GM23338 (cell line): ENCODE measurements around the gene ZNF780B. TPM values are rescaled to one million over a fixed set of nuclear protein-coding genes. Genes with fewer than 3 reads are reported as not detected.

Experiments
- ATAC-seq: fragments of 200-7000 bp; cut with Tn5 transposase; 3 replicates; pipeline ENCODE4 v1.9.1; 2020
- DNase-seq: peaks from one replicate; pipeline ENCODE4 v3.0.0-alpha.2; 2015; ENCODE audit warnings: low spot score
- H2AFZ ChIP-seq: fragments of 200-600 bp; sonication (generic); 2 replicates; pipeline ENCODE4 v1.8.0; 2016; ENCODE audit warnings: antibody characterized with exemption, mild to moderate bottlenecking, moderate library complexity
- H3F3A ChIP-seq: fragments of 200-600 bp; sonication (generic); replicated peaks from 2 replicates; pipeline ENCODE4 v1.8.0; 2017; ENCODE audit warnings: antibody characterized with exemption, mixed run types, low read depth
- H3K27ac ChIP-seq: fragments of 200-600 bp; sonication (generic); 2 replicates; pipeline ENCODE4 v1.6.1; 2016; ENCODE audit warnings: low read depth
- H3K27me3 ChIP-seq: fragments of 200-600 bp; sonication (generic); 2 replicates; pipeline ENCODE4 v1.8.0; 2016; ENCODE audit warnings: mild to moderate bottlenecking, mixed run types, moderate library complexity; ENCODE audit not compliant: insufficient read depth
- H3K36me3 ChIP-seq: fragments of 200-600 bp; sonication (generic); 2 replicates; pipeline ENCODE4 v1.8.0; 2016; ENCODE audit warnings: mild to moderate bottlenecking; ENCODE audit not compliant: insufficient read depth
- H3K4me1 ChIP-seq: fragments of 200-600 bp; sonication (generic); 2 replicates; pipeline ENCODE4 v1.8.0; 2016; ENCODE audit warnings: mild to moderate bottlenecking, moderate library complexity; ENCODE audit not compliant: insufficient read depth
- H3K4me2 ChIP-seq: fragments of 200-600 bp; sonication (generic); 2 replicates; pipeline ENCODE4 v1.7.1; 2017; ENCODE audit warnings: mixed run types
- H3K4me3 ChIP-seq: fragments of 200-600 bp; sonication (generic); 2 replicates; pipeline ENCODE4 v1.6.1; 2016; ENCODE audit warnings: mixed run types
- H3K79me2 ChIP-seq: fragments of 200-600 bp; sonication (generic); replicated peaks from 2 replicates; pipeline ENCODE4 v1.8.0; 2017; ENCODE audit warnings: mild to moderate bottlenecking; ENCODE audit not compliant: insufficient read depth
- H3K9me2 ChIP-seq: fragments of 200-600 bp; sonication (generic); 2 replicates; pipeline ENCODE4 v1.8.0; 2017; ENCODE audit not compliant: insufficient read depth
- H4K20me1 ChIP-seq: fragments of 200-600 bp; sonication (generic); replicated peaks from 2 replicates; pipeline ENCODE4 v1.8.0; 2017; ENCODE audit warnings: mild to moderate bottlenecking; ENCODE audit not compliant: insufficient read depth
- H3K27ac Mint-ChIP-seq: 2 replicates; pipeline ENCODE4 v1.8.0; 2020; ENCODE audit warnings: inconsistent platforms, mild to moderate bottlenecking, moderate library complexity, mixed read lengths
- H3K27me3 Mint-ChIP-seq: 3 replicates; pipeline ENCODE4 v1.8.0; 2022; ENCODE audit warnings: low read depth, mild to moderate bottlenecking, moderate library complexity, mixed read lengths, inconsistent platforms; ENCODE audit not compliant: insufficient read depth, poor library complexity
- H3K36me3 Mint-ChIP-seq: 3 replicates; pipeline ENCODE4 v1.8.0; 2021; ENCODE audit warnings: low read depth, mild to moderate bottlenecking, inconsistent platforms, moderate library complexity, mixed read lengths
- H3K4me1 Mint-ChIP-seq: 3 replicates; pipeline ENCODE4 v1.8.0; 2020; ENCODE audit warnings: mild to moderate bottlenecking, inconsistent platforms, mixed read lengths
- H3K4me3 Mint-ChIP-seq: 3 replicates; pipeline ENCODE4 v1.8.0; 2021; ENCODE audit warnings: moderate library complexity, mild to moderate bottlenecking, inconsistent platforms, mixed read lengths
- H3K9me3 Mint-ChIP-seq: 3 replicates; pipeline ENCODE4 v1.8.0; 2020; ENCODE audit warnings: moderate library complexity, mild to moderate bottlenecking, inconsistent platforms, mixed read lengths
- CREB1 ChIP-seq: fragments of 250-450 bp; sonication (Bioruptor Pico); IDR thresholded peaks from 2 replicates; pipeline ENCODE4 v1.5.0; 2020; ENCODE audit warnings: low read depth, mild to moderate bottlenecking, moderate library complexity
- CTCF ChIP-seq, 2 experiments: fragments of 200-600 bp in 1 of 2; sonication (generic) in 1 of 2; conservative IDR thresholded peaks; 2 replicates each; pipeline versions ENCODE4 v1.5.1 to v1.6.1; 2016 to 2017; ENCODE audit warnings: antibody characterized with exemption in 2 of 2, low read depth in 2 of 2, mild to moderate bottlenecking in 2 of 2, moderate library complexity in 1 of 2
- EZH2phosphoT487 ChIP-seq: fragments of 200-600 bp; sonication (generic); IDR thresholded peaks from one replicate; pipeline ENCODE4 v1.8.1; 2018; ENCODE audit warnings: antibody characterized with exemption; ENCODE audit not compliant: unreplicated experiment
- JUNB ChIP-seq: IDR thresholded peaks from one replicate; pipeline ENCODE4 v1.6.1; 2016; ENCODE audit warnings: antibody characterized with exemption; ENCODE audit not compliant: unreplicated experiment
- POLR2AphosphoS5 ChIP-seq: IDR thresholded peaks from 2 replicates; pipeline ENCODE4 v1.6.1; 2016; ENCODE audit warnings: antibody characterized with exemption, low read depth
- REST ChIP-seq: IDR thresholded peaks from one replicate; pipeline ENCODE4 v1.6.1; 2018; ENCODE audit warnings: antibody characterized with exemption; ENCODE audit not compliant: unreplicated experiment
- STAT1 ChIP-seq: IDR thresholded peaks from one replicate; pipeline ENCODE4 v1.6.1; 2016; ENCODE audit warnings: antibody characterized with exemption; ENCODE audit not compliant: unreplicated experiment
- ZNF114 ChIP-seq: fragments of 250-450 bp; sonication (Bioruptor Pico); IDR thresholded peaks from 2 replicates; pipeline ENCODE4 v1.5.0; 2020; ENCODE audit warnings: mild to moderate bottlenecking, moderate library complexity
- ZNF462 ChIP-seq: fragments of 250-450 bp; sonication (Bioruptor Pico); IDR thresholded peaks from 2 replicates; pipeline ENCODE4 v1.5.0; 2020; ENCODE audit warnings: mild to moderate bottlenecking, moderate library complexity
- polyA plus RNA-seq: library from polyadenylated mRNA; unstranded; fragments of >200 nt; fragmentation: Nextera tagmentation; extraction: Ambion mirVana; gene quantifications from 2 replicates; pipeline ENCODE4 v1.2.1, GENCODE V29; 2016
- total RNA-seq: library from RNA; depleted of rRNA; stranded (reverse); fragments of >200 nt; shearing (Covaris generic); gene quantifications from 2 replicates; pipeline ENCODE4 v1.2.3, GENCODE V29; 2014

Gene ZNF780B
- total and polyA plus RNA-seq, 2 experiments from 2014 or later, result 4.9 to 11.0 TPM

- no peaks in the 10 kb centered on the region for H3K4me1 ChIP-seq
- no peak overlapping the region for H3K4me3 ChIP-seq
- peaks cover 20% of the 10 kb centered on the region for H3K9me3 Mint-ChIP-seq
- no peaks in the 10 kb centered on the region for H3K27me3 Mint-ChIP-seq
- no peaks in the 10 kb centered on the region for H3F3A ChIP-seq
- no peaks in the 10 kb centered on the region for H3K27me3 ChIP-seq
- H2AFZ ChIP-seq, result no peak overlapping the region
- no peak for ATAC-seq
- H3K4me2 ChIP-seq, result no peak overlapping the region
- TF ChIP-seq ZNF462, result no peak
- TF ChIP-seq CREB1 (CRISPR knock-in tag), result no peak
- no peak for TF ChIP-seq ZNF114
- no peak for TF ChIP-seq CTCF (conservative IDR thresholded peaks at IDR 0.05; ENCODE audit: low read depth in 2 of 2)
- no peak for TF ChIP-seq EZH2phosphoT487
- no peak for TF ChIP-seq STAT1
- TF ChIP-seq POLR2AphosphoS5, result no peak
- TF ChIP-seq REST, result no peak
- TF ChIP-seq JUNB, result no peak
- H3K9me2 ChIP-seq, result no peaks in the 10 kb centered on the region
- H3K36me3 Mint-ChIP-seq, result peaks cover 11% of the 10 kb centered on the region
- peaks cover 3% of the 10 kb centered on the region for H3K36me3 ChIP-seq
- H3K4me1 Mint-ChIP-seq, result no peaks in the 10 kb centered on the region
- H3K79me2 ChIP-seq, result no peaks in the 10 kb centered on the region
- no peak overlapping the region for H3K4me3 Mint-ChIP-seq
- no peaks in the 10 kb centered on the region for H4K20me1 ChIP-seq
- no peak overlapping the region for H3K27ac Mint-ChIP-seq
- no peak for DNase-seq
- no peak overlapping the region for H3K27ac ChIP-seq
Observed at GRCh38 chr19:40006273-40006691, 49.7 kb downstream of the ZNF780B start.
